ENCODE results near the gene STK11IP. TPM values are rescaled to one million over a fixed set of nuclear protein-coding genes. Genes with fewer than 3 reads are reported as not detected.

STK11IP gene
- total RNA-seq, 1 experiment from 2014 or later, result 40.6 TPM

DNA sequence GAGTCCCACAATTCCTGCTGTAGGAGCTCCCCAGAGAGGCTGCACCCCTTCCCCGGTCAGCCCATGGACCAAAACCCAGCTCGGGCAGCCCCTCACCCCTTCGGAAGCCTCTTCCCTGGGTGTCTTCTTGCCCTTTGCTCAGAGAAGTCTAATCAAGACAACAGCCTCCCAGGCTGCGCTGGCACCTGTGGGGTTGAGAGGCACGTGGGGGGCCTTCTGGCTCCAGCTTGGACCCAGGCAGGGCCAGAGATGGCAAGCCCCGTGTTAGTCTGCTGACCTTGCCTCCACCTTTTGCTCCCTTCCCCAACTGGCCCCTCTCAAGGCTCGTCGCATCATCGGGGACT is 40.2 kb downstream of the STK11IP start:
- H3K27ac ChIP-seq, result no peak overlapping the region
- no peaks in the 10 kb centered on the region for H3K36me3 ChIP-seq (ENCODE audit: low read depth)
- no peaks in the 10 kb centered on the region for H3K9me3 ChIP-seq (ENCODE audit: insufficient read depth, low read depth)
- no peaks in the 10 kb centered on the region for H3K27me3 ChIP-seq (ENCODE audit: insufficient read depth, low read depth)
- H3K4me2 ChIP-seq, result no peak overlapping the region
- CTCF ChIA-PET, result no interaction called here
- TF ChIP-seq EZH2 (IDR thresholded peaks at IDR 0.05; ENCODE audit: low read depth), result no peak
- no peak for TF ChIP-seq CTCF (conservative IDR thresholded peaks at IDR 0.05)
- no peak overlapping the region for H2AFZ ChIP-seq
- no peaks in the 10 kb centered on the region for H3F3A ChIP-seq (ENCODE audit: insufficient read depth, low read depth)
- no peak overlapping the region for H3K4me3 ChIP-seq
- H3K79me2 ChIP-seq (ENCODE audit: low read depth), result no peaks in the 10 kb centered on the region
- DNase-seq, result no peak
- H3K4me1 ChIP-seq (replicated peaks; ENCODE audit: insufficient read depth), result peaks cover 3% of the 10 kb centered on the region
- H4K20me1 ChIP-seq (ENCODE audit: insufficient read depth), result no peaks in the 10 kb centered on the region
- intact Hi-C loops (cut with micrococcal nuclease; ENCODE audit: unreplicated experiment), result loop anchor here (1.0 kb wide), 1 partner anchor 51 kb away; no protein-coding TSS in a partner anchor
- BruUV-seq (replicated peaks), result no TSS peak
- POLR2A ChIA-PET (ENCODE audit: unreplicated experiment), result interaction anchor here (0.6 kb wide), 1 partner anchor 51 kb away, joined by 4 read pairs; no protein-coding TSS in a partner anchor
- no peaks in the 10 kb centered on the region for H3K9me2 ChIP-seq (ENCODE audit: insufficient read depth)

DNA sequence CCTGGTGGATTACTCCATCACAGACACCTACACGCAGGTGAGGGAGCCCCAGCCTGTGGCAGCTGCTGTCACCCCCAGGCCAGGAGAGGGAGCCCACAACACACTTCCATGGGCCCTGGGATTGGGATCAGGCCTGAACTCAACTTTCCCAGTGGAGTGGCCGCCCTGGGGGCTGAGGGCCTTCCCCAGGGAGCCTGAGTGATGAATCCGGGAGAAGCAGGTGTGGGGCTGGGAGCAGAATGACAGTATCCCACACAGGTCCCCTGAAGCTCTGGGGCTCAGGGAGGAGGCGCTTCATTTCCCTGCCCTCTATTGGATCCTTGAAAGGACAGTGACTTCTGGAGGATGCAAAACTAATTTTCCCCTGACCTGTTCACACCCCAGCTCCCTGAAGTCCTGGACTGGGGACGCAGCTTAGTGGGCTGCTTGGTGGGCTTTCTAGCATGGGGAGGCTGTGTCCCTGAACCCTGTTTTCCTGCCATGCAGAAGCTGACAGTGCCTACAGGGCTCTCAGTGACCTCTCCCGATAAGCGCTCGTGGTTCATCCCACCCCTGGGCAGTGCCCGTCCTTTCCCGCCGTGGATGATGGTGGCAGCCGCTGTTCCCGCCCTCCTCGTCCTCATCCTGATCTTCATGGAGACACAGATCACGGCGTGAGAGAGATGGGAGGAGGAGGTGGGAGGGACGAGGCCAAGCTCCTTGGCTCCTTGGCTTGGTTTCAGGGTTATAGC is 40.7 kb downstream of the STK11IP start:
- no peak overlapping the region for H2AFZ ChIP-seq
- BruUV-seq (replicated peaks), result no TSS peak
- H3K9me2 ChIP-seq (ENCODE audit: insufficient read depth), result no peaks in the 10 kb centered on the region
- H3F3A ChIP-seq (ENCODE audit: insufficient read depth, low read depth), result no peaks in the 10 kb centered on the region
- no peak overlapping the region for H3K4me2 ChIP-seq
- peaks cover 7% of the 10 kb centered on the region for H3K4me1 ChIP-seq (replicated peaks; ENCODE audit: insufficient read depth)
- TF ChIP-seq EZH2 (IDR thresholded peaks at IDR 0.05; ENCODE audit: low read depth), result no peak
- peak; percentile 51; the same call in 1 of the 2 replicates for TF ChIP-seq CTCF (conservative IDR thresholded peaks at IDR 0.05)
- CTCF ChIA-PET, result interaction anchor here (0.8 kb wide), 1 partner anchor 51 kb away, joined by 3 read pairs; no protein-coding TSS in a partner anchor
- intact Hi-C loops (cut with micrococcal nuclease; ENCODE audit: unreplicated experiment), result loop anchor here (1.0 kb wide), 1 partner anchor 51 kb away; no protein-coding TSS in a partner anchor
- H3K4me3 ChIP-seq, result no peak overlapping the region
- H3K27me3 ChIP-seq (ENCODE audit: insufficient read depth, low read depth), result no peaks in the 10 kb centered on the region
- peak in 1 of 2 experiments; percentile 24 for DNase-seq
- H3K36me3 ChIP-seq (ENCODE audit: low read depth), result no peaks in the 10 kb centered on the region
- no peaks in the 10 kb centered on the region for H3K9me3 ChIP-seq (ENCODE audit: insufficient read depth, low read depth)
- H4K20me1 ChIP-seq (ENCODE audit: insufficient read depth), result no peaks in the 10 kb centered on the region
- no peak overlapping the region for H3K27ac ChIP-seq
- no peaks in the 10 kb centered on the region for H3K79me2 ChIP-seq (ENCODE audit: low read depth)
- POLR2A ChIA-PET (ENCODE audit: unreplicated experiment), result interaction anchor here (0.6 kb wide), 1 partner anchor 50 kb away, joined by 4 read pairs; no protein-coding TSS in a partner anchor

DNA sequence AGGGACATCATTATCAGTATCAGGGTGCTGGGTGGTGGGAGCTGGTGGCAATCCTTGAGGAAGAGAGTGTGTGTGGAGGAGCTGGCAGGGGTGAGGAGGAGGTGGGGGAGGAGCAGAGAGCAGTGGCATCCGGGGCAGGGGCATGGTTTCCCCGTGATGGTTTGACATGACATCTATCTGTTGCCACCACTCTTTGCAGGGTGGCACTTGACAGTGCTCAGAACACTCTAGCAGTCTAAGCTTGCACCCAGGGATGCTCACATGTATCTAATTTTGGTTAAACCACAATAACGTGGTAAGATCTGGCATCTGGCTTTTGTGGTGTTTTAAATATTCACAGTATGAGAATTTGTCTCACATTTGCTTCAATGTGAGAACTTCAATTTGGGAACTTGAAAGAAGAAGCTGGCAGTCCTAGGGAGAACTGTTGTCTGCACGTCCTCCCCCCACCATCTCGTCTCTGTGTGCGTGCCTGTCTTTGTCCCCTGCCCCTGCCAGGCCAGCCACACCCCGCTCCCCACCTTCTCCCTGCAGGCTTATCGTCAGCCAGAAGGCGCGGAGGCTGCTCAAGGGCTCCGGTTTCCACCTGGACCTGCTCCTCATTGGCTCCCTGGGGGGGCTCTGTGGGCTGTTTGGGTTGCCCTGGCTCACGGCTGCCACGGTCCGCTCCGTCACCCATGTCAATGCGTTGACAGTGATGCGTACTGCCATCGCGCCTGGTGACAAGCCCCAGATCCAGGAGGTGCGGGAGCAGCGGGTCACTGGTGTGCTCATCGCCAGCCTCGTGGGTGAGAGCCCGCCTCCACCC is 41.5 kb downstream of the STK11IP start:
- Histone ChIP-seq H3K4me2 (no peak overlapping the region), H2AFZ (no peak overlapping the region), H3K9me3 (ENCODE audit: insufficient read depth, low read depth) (no peaks in the 10 kb centered on the region), H3K27ac (no peak overlapping the region), H4K20me1 (ENCODE audit: insufficient read depth) (no peaks in the 10 kb centered on the region), H3K27me3 (ENCODE audit: insufficient read depth, low read depth) (no peaks in the 10 kb centered on the region), H3K36me3 (ENCODE audit: low read depth) (no peaks in the 10 kb centered on the region), H3K4me1 (replicated peaks; ENCODE audit: insufficient read depth) (peaks cover 7% of the 10 kb centered on the region), H3K79me2 (ENCODE audit: low read depth) (no peaks in the 10 kb centered on the region), H3K4me3 (no peak overlapping the region), H3K9me2 (ENCODE audit: insufficient read depth) (no peaks in the 10 kb centered on the region), H3F3A (ENCODE audit: insufficient read depth, low read depth) (no peaks in the 10 kb centered on the region)
- TF ChIP-seq CTCF (conservative IDR thresholded peaks at IDR 0.05) (no peak), EZH2 (IDR thresholded peaks at IDR 0.05; ENCODE audit: low read depth) (no peak)
- intact Hi-C loops (cut with micrococcal nuclease; ENCODE audit: unreplicated experiment), result loop anchor here (1.0 kb wide), 1 partner anchor 50 kb away; no protein-coding TSS in a partner anchor
- ChIA-PET CTCF (interaction anchor here (0.6 to 0.8 kb wide), 3 partner anchors 51 to 576 kb away, joined by 3 to 4 read pairs (median 3); no protein-coding TSS in a partner anchor), POLR2A (ENCODE audit: unreplicated experiment) (interaction anchor here (0.7 kb wide), 1 partner anchor 96 kb away, joined by 5 read pairs; no protein-coding TSS in a partner anchor)
- no TSS peak for BruUV-seq (replicated peaks)
- no peak for DNase-seq

All from PC-9 (cell line).